Measurements from ENCODE around the gene GRB10. TPM values are rescaled to one million over a fixed set of nuclear protein-coding genes. Genes with fewer than 3 reads are reported as not detected.
A peak's percentile ranks its signal among the peaks of the same experiment; 100 is the strongest.

GRB10 gene
- total RNA-seq, 2 experiments from 2014 or later = 6.3 to 6.6 TPM

DNA sequence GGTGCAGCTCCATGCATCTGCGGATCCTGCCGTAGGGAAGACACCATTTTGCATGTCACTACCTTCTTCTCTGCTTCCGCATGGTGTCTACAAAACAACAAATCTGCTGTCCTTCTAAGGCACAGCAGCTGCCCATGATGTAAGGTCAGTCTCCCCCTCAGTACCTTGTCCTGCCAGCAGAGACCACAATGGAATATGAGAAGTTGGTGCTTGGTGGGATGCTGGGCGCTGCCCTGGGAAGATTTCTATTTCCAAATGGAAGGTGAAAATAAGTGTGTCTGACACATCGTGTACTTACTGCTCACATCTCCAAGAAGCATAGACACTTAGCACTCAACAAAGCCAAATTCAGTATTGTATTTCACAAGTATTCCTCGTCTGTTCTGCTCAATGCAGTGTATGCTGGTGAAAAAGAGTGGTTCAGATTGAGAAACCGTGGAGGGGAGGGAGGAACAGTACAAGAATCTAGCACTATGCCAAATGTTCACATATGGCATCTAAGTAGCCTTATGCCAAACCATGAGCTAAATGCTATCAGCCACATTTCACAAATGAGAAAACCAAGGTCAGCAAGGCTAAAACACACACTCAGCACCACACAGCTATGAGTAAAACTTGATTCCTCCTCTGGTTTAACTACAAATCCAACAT, 95.0 kb downstream of the GRB10 start:
- DNase-seq = no peak
- POLR2A ChIA-PET = no interaction called here
- Mint-ChIP-seq H3K4me3 (no peak overlapping the region), H3K9me3 (ENCODE audit: insufficient read depth) (no peaks in the 10 kb centered on the region), H3K27me3 (ENCODE audit: low read depth) (peaks cover 3% of the 10 kb centered on the region), H3K4me1 (ENCODE audit: low read depth) (peaks cover 3% of the 10 kb centered on the region), H3K36me3 (ENCODE audit: low read depth) (no peaks in the 10 kb centered on the region), H3K27ac (no peak overlapping the region)
- CTCF ChIA-PET = interaction anchor here (1.0 to 2.0 kb wide), 3 partner anchors 54 to 453 kb away, joined by 3 to 4 read pairs (median 3); no protein-coding TSS in a partner anchor
- ATAC-seq = no peak

GRCh38 chr7:50687096-50687495, 95.6 kb downstream of the GRB10 start:
- Mint-ChIP-seq H3K27ac (no peak overlapping the region), H3K4me3 (no peak overlapping the region), H3K9me3 (ENCODE audit: insufficient read depth) (no peaks in the 10 kb centered on the region), H3K27me3 (ENCODE audit: low read depth) (peaks cover 3% of the 10 kb centered on the region), H3K4me1 (ENCODE audit: low read depth) (peaks cover 3% of the 10 kb centered on the region), H3K36me3 (ENCODE audit: low read depth) (no peaks in the 10 kb centered on the region)
- ATAC-seq (no peak), DNase-seq (no peak)
- ChIA-PET POLR2A (no interaction called here), CTCF (interaction anchor here (1.1 to 2.0 kb wide), 2 partner anchors 54 to 454 kb away, joined by 3 to 4 read pairs; no protein-coding TSS in a partner anchor)

DNA sequence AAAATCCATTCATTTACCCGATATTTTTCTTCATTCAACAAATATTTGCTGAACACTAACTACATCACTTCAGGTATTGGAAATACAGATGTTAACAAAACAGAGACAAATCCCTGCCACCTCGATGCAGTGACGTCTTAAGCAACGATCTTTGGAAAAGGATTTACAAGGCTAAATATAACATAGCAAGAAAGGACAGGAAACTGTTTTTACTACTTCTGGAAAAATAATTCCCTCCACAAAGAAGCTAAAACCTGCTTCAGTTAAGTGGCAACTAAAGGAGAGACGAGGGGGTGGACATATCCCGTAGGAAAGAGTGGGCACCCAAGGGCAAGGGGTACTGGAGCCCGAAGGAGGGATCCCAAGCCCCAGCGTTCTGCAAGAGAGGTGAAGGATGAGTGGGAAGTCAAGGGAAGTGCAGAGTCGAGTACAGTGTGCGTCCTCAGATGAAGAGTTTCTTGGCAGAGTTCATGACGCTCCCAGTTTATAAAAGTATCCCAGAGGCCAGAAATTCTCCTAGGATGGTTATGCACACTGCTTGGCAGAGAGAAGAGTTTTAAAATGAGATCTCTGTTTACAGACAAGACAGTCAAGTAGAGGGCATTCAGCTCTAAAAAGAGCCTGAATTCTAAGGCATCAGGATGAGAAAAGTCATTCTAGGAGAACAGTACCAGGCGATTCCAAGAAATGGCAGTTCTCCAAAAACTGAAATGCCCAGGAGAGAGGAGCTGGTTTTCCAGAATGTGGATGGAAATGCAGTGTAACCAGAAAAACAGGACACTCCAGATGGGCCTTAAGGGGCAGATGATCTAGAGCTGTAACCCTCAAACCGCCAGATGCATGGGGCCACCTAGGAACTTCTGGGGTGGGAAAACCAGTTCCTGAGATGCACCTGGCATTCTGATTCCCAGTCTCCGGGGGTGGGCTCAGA, 97.3 kb downstream of the GRB10 start:
- no peak for ATAC-seq
- Mint-ChIP-seq H3K4me3 (no peak overlapping the region), H3K9me3 (ENCODE audit: insufficient read depth) (no peaks in the 10 kb centered on the region), H3K27me3 (ENCODE audit: low read depth) (peaks cover 3% of the 10 kb centered on the region), H3K4me1 (ENCODE audit: low read depth) (peaks cover 3% of the 10 kb centered on the region), H3K36me3 (ENCODE audit: low read depth) (no peaks in the 10 kb centered on the region), H3K27ac (no peak overlapping the region)
- POLR2A ChIA-PET = interaction anchor here (0.6 kb wide), 1 partner anchor 67 kb away, joined by 3 read pairs; no protein-coding TSS in a partner anchor
- CTCF ChIA-PET = no interaction called here
- no peak for DNase-seq

GRCh38 chr7:50684713-50685075, 98.0 kb downstream of the GRB10 start:
- ATAC-seq (no peak), DNase-seq (no peak)
- ChIA-PET POLR2A (no interaction called here), CTCF (no interaction called here)
- no peaks in the 10 kb centered on the region for H3K36me3 Mint-ChIP-seq (ENCODE audit: low read depth)
- H3K27ac Mint-ChIP-seq = no peak overlapping the region
- H3K9me3 Mint-ChIP-seq (ENCODE audit: insufficient read depth) = no peaks in the 10 kb centered on the region
- peaks cover 6% of the 10 kb centered on the region for H3K27me3 Mint-ChIP-seq (ENCODE audit: low read depth)
- peaks cover 3% of the 10 kb centered on the region for H3K4me1 Mint-ChIP-seq (ENCODE audit: low read depth)
- H3K4me3 Mint-ChIP-seq = no peak overlapping the region

DNA sequence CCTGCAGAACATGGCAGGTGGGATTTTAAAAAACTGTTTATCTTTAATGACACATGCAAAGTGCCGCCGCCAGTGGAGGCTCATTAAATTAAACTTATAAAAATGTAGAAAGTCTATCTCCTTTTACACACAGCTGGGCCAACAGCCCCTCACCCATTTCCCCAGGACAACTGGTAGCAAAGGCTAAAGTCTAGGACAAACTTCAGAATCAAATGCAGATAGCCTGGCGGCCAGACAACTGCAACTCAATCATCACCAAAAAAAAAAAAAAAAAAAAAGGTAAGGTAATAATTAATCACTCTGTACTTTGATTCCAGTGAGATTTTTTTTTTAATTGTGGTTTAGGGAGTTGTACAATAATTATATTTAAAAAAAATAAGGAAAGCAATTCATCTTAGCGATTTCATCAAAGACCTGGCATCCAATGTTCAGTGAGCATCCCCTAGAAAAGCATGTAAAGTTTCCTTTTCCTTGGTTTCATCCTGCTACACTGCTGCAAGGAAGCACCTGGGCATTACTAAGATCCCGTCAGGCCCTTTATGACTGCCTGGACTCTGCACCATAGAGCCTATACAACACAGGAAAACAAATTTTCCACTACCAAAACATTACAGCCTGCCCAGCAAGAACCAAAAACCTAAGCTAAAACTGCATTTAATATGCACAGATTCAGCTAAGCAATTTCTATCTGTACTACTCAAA, 98.5 kb downstream of the GRB10 start:
- H3K4me3 Mint-ChIP-seq = no peak overlapping the region
- POLR2A ChIA-PET = no interaction called here
- no peak for ATAC-seq
- H3K4me1 Mint-ChIP-seq (ENCODE audit: low read depth) = peaks cover 4% of the 10 kb centered on the region
- CTCF ChIA-PET = no interaction called here
- H3K27ac Mint-ChIP-seq = no peak overlapping the region
- no peaks in the 10 kb centered on the region for H3K36me3 Mint-ChIP-seq (ENCODE audit: low read depth)
- DNase-seq = no peak
- H3K9me3 Mint-ChIP-seq (ENCODE audit: insufficient read depth) = no peaks in the 10 kb centered on the region
- H3K27me3 Mint-ChIP-seq (ENCODE audit: low read depth) = peaks cover 6% of the 10 kb centered on the region

- Mint-ChIP-seq H3K4me3 (no peak overlapping the region), H3K4me1 (ENCODE audit: low read depth) (peaks cover 2% of the 10 kb centered on the region), H3K27ac (no peak overlapping the region), H3K9me3 (ENCODE audit: insufficient read depth) (no peaks in the 10 kb centered on the region), H3K27me3 (ENCODE audit: low read depth) (peaks cover 6% of the 10 kb centered on the region), H3K36me3 (ENCODE audit: low read depth) (no peaks in the 10 kb centered on the region)
- ChIA-PET POLR2A (no interaction called here), CTCF (no interaction called here)
- ATAC-seq = no peak
- DNase-seq = no peak
These were observed 100.1 kb downstream of the GRB10 start for GRCh38 chr7:50682573-50682972.

DNA sequence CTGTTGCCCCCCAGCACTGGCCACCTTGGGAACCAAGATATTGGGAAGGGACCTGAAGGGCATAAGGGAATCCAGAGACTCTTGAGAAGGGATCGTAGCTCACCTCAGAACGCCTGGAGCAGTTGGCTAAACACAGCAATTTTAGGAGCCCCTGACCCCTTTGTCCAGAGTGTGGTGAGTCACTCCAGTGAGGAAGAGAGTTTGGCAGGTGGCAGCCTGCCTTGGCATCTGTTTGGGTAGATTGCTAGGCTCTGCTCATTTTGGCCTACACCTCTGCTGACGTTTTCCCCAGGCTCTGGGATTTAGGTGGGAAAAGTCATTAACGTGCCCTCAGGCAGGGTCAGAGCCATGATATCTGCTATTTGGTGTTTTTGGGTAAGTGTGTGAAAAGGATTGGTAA, 100.6 kb downstream of the GRB10 start:
- Mint-ChIP-seq H3K27ac (no peak overlapping the region), H3K9me3 (ENCODE audit: insufficient read depth) (no peaks in the 10 kb centered on the region), H3K4me3 (no peak overlapping the region), H3K27me3 (ENCODE audit: low read depth) (peaks cover 6% of the 10 kb centered on the region), H3K4me1 (ENCODE audit: low read depth) (peaks cover 2% of the 10 kb centered on the region), H3K36me3 (ENCODE audit: low read depth) (no peaks in the 10 kb centered on the region)
- POLR2A ChIA-PET = no interaction called here
- no peak for ATAC-seq
- no peak for DNase-seq
- CTCF ChIA-PET = no interaction called here

DNA sequence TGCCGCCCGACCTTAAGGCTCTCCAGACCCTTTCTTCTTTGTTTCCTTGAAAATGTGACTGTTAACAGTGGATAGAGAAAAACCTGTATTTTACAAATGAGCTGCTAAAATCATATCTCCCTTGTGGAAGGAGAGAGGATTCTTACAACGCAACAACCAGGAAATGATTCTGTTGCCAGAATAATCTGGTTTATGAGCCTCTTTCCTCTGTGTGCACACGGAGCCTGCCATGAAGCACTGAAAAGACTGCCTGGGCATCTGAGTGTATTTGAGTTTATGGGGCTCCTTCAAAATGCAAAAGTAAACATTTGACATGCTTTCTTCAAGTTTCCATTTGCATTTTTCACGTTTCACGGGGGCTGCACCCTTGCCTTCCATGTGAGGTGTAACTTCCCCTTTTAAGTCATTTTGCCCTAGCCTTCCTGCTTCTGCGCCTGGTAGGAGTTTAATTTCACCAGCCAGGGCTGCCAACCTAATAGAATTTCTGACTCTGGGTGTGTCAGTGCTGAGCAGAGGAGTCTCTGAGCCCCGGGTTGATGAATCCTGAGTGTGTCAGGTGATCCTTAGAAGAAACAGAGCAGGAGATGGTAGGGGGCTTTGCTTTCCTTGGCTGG, 101.2 kb downstream of the GRB10 start:
- Mint-ChIP-seq H3K4me1 (ENCODE audit: low read depth) (peaks cover 2% of the 10 kb centered on the region), H3K27ac (no peak overlapping the region), H3K9me3 (ENCODE audit: insufficient read depth) (no peaks in the 10 kb centered on the region), H3K27me3 (ENCODE audit: low read depth) (peaks cover 6% of the 10 kb centered on the region), H3K4me3 (no peak overlapping the region), H3K36me3 (ENCODE audit: low read depth) (no peaks in the 10 kb centered on the region)
- DNase-seq (no peak), ATAC-seq (no peak)
- ChIA-PET CTCF (interaction anchor here (1.5 to 9.4 kb wide), 2 partner anchors 213 to 459 kb away, joined by 3 to 102 read pairs; no protein-coding TSS in a partner anchor), POLR2A (no interaction called here)

GRCh38 chr7:50679218-50680007, 103.3 kb downstream of the GRB10 start:
- peak; percentile 83 for ATAC-seq
- peaks cover 2% of the 10 kb centered on the region for H3K4me1 Mint-ChIP-seq (ENCODE audit: low read depth)

GRCh38 chr7:50678586-50678985, 104.1 kb downstream of the GRB10 start:
- Mint-ChIP-seq H3K27ac (no peak overlapping the region), H3K36me3 (ENCODE audit: low read depth) (no peaks in the 10 kb centered on the region), H3K4me1 (ENCODE audit: low read depth) (peaks cover 4% of the 10 kb centered on the region), H3K4me3 (no peak overlapping the region), H3K9me3 (ENCODE audit: insufficient read depth) (no peaks in the 10 kb centered on the region), H3K27me3 (ENCODE audit: low read depth) (peaks cover 8% of the 10 kb centered on the region)
- CTCF ChIA-PET = interaction anchor here (0.7 to 9.4 kb wide), 16 partner anchors 17 to 586 kb away, joined by 3 to 102 read pairs (median 5); partner anchors contain the start of gene ZPBP
- ATAC-seq (no peak), DNase-seq (no peak)
- POLR2A ChIA-PET = no interaction called here

More at GRCh38 chr7:50679218-50680007, 103.3 kb downstream of the GRB10 start:
- Mint-ChIP-seq H3K36me3 (ENCODE audit: low read depth) (no peaks in the 10 kb centered on the region), H3K9me3 (ENCODE audit: insufficient read depth) (no peaks in the 10 kb centered on the region), H3K27ac (no peak overlapping the region), H3K4me3 (no peak overlapping the region), H3K27me3 (ENCODE audit: low read depth) (peaks cover 6% of the 10 kb centered on the region)
- ChIA-PET CTCF (interaction anchor here (0.6 to 9.4 kb wide), 22 partner anchors 8 to 587 kb away, joined by 3 to 102 read pairs (median 4); no protein-coding TSS in a partner anchor), POLR2A (no interaction called here)
- DNase-seq = no peak

DNA sequence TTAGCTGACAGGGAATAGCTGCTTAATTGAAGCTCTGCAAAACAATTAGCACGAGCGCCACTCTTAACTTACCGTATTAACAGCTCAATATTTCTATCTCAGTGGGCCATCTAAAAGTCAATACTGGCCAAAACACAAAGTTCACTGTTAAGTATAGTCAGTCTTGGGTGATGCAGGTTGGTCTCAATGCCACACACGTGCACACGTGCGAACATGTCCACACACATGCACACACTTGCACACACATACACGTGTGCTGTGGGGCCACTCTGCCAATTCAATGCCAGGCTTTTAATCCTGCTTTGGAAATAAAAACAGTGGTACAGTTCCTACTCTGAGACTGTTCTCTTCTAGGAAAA, 105.1 kb downstream of the GRB10 start:
- ATAC-seq (no peak), DNase-seq (no peak)
- no peaks in the 10 kb centered on the region for H3K9me3 Mint-ChIP-seq (ENCODE audit: insufficient read depth)
- ChIA-PET CTCF (interaction anchor here (1.4 to 9.4 kb wide), 7 partner anchors 16 to 585 kb away, joined by 4 to 102 read pairs (median 18); partner anchors contain the start of gene ZPBP), POLR2A (no interaction called here)
- H3K4me3 Mint-ChIP-seq = no peak overlapping the region
- H3K36me3 Mint-ChIP-seq (ENCODE audit: low read depth) = no peaks in the 10 kb centered on the region
- H3K27ac Mint-ChIP-seq = no peak overlapping the region
- H3K27me3 Mint-ChIP-seq (ENCODE audit: low read depth) = peaks cover 8% of the 10 kb centered on the region
- H3K4me1 Mint-ChIP-seq (ENCODE audit: low read depth) = peaks cover 13% of the 10 kb centered on the region
